ENCODE results near the gene OTC. TPM values are rescaled to one million over a fixed set of nuclear protein-coding genes. Genes with fewer than 3 reads are reported as not detected.

The OTC gene
- total RNA-seq, 1 donor from 2014 or later, result 2.7 TPM

DNA sequence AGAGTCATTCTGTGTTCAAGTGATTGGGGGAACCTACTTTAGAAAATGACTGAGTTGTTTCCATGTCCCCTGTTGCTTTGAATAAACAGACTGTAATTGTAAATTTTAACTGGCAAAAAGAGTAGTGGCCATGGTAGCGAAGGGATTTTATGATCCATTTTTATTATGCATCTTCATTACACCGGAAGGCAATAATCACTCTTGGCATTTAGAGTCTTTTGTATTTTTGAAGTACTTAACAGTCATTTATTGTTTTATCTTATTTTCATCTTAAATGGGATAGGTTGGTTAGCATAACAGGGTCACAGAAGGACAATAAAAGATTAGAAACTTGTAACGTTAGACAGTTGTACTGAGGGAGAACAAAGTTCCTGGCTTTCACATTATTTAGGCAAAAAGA lies 11.0 kb upstream of the OTC start:
- no peak for TF ChIP-seq POLR2AphosphoS5 (IDR thresholded peaks at IDR 0.05; ENCODE audit: insufficient read depth in 1 of 2, low read depth in 1 of 2)
- TF ChIP-seq POLR2A (IDR thresholded peaks at IDR 0.05), result no peak
- TF ChIP-seq CTCF (IDR thresholded peaks at IDR 0.05), result no peak
- no peak overlapping the region for H3K4me3 ChIP-seq
- H3K9me3 ChIP-seq, result no peaks in the 10 kb centered on the region
- no peak for DNase-seq (ENCODE audit: extremely low spot score in 2 of 2)
- H3K36me3 ChIP-seq, result no peaks in the 10 kb centered on the region
- H3K27me3 ChIP-seq, result no peaks in the 10 kb centered on the region
- H3K27ac ChIP-seq, result no peak overlapping the region
- H3K4me1 ChIP-seq, result no peaks in the 10 kb centered on the region
- intact Hi-C loops (cut with DNase I), result no loop called here

GRCh38 chrX:38342853-38343778 lies 9.3 kb upstream of the OTC start:
- Histone ChIP-seq H3K27me3 (no peaks in the 10 kb centered on the region), H3K4me1 (no peaks in the 10 kb centered on the region), H3K4me3 (no peak overlapping the region), H3K9me3 (no peaks in the 10 kb centered on the region), H3K27ac (no peak overlapping the region), H3K36me3 (no peaks in the 10 kb centered on the region)
- DNase-seq (ENCODE audit: extremely low spot score in 2 of 2), result no peak
- intact Hi-C loops (cut with DNase I), result no loop called here
- TF ChIP-seq POLR2A (IDR thresholded peaks at IDR 0.05), result no peak
- no peak for TF ChIP-seq CTCF (IDR thresholded peaks at IDR 0.05)
- no peak for TF ChIP-seq POLR2AphosphoS5 (IDR thresholded peaks at IDR 0.05; ENCODE audit: insufficient read depth in 1 of 2, low read depth in 1 of 2)

DNA sequence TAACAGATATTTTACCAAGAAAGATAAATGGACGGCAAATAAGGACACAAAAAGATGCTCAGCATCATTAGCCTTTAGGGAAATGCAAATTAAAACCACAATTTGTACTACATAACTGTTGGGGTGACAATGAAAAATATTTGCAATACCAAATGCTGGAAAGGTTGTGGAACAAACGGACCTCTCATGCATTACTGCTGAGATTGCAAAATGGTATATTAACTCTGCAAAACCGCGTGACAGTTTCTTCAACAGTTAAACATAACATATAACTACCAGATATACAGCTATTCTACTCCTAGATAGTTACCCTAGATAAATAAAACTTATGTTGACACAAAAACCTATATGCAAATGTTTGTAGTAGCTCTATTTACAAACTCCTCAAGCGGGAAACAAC lies 6.3 kb upstream of the OTC start:
- intact Hi-C loops (cut with DNase I), result no loop called here
- Histone ChIP-seq H3K27ac (no peak overlapping the region), H3K27me3 (no peaks in the 10 kb centered on the region), H3K36me3 (no peaks in the 10 kb centered on the region), H3K4me1 (no peaks in the 10 kb centered on the region), H3K4me3 (no peak overlapping the region), H3K9me3 (no peaks in the 10 kb centered on the region)
- TF ChIP-seq POLR2A (IDR thresholded peaks at IDR 0.05) (no peak), POLR2AphosphoS5 (IDR thresholded peaks at IDR 0.05; ENCODE audit: insufficient read depth in 1 of 2, low read depth in 1 of 2) (no peak), CTCF (IDR thresholded peaks at IDR 0.05) (no peak)
- DNase-seq (ENCODE audit: extremely low spot score in 2 of 2), result no peak

DNA sequence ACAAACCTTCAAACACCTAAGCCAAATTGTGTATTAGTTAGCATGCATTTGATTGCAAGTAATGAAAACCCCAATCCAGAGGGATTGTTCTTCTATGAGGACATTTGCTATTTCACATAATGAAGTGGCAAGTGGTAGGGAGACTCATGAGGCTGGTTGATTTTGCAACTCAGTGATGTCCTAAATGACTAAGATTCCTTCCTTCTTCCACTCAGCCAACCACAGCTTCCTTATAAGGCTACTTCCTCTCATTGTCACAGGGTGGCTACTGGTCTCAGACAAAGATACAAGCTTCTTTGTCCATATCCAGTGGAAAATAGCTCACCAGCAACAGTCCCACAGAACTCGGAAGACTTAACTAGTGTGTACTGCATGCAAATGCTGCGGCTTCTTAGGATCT lies 5.3 kb upstream of the OTC start:
- H3K27me3 ChIP-seq, result no peaks in the 10 kb centered on the region
- intact Hi-C loops (cut with DNase I), result no loop called here
- H3K4me1 ChIP-seq, result no peaks in the 10 kb centered on the region
- H3K36me3 ChIP-seq, result no peaks in the 10 kb centered on the region
- H3K9me3 ChIP-seq, result no peaks in the 10 kb centered on the region
- no peak for DNase-seq (ENCODE audit: extremely low spot score in 2 of 2)
- no peak overlapping the region for H3K4me3 ChIP-seq
- TF ChIP-seq CTCF (IDR thresholded peaks at IDR 0.05), result no peak
- no peak for TF ChIP-seq POLR2A (IDR thresholded peaks at IDR 0.05)
- TF ChIP-seq POLR2AphosphoS5 (IDR thresholded peaks at IDR 0.05; ENCODE audit: insufficient read depth in 1 of 2, low read depth in 1 of 2), result no peak
- H3K27ac ChIP-seq, result no peak overlapping the region

DNA sequence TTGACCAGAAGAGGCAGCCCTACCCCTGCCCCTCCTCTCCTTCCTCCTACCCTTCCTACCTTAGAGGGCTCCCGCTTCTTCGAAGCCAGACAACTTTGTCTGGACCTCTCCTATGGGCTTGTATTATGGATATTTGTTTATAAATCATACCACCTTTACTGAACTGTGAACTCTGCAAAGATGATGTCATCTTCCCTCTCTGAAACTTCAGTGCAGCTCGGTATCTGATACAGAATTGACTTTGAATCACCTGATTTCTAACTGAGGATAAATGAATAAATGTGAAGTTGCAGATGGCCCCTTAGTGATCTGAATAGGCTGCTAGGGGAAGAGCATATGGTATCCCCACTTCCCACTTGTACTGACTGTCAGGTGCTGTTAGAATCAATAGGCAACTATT lies 1.1 kb upstream of the OTC start:
- no peak for TF ChIP-seq POLR2A (IDR thresholded peaks at IDR 0.05)
- TF ChIP-seq POLR2AphosphoS5 (IDR thresholded peaks at IDR 0.05; ENCODE audit: insufficient read depth in 1 of 2, low read depth in 1 of 2), result no peak
- no peak for TF ChIP-seq CTCF (IDR thresholded peaks at IDR 0.05)
- intact Hi-C loops (cut with DNase I), result no loop called here
- no peak for DNase-seq (ENCODE audit: extremely low spot score in 2 of 2)
- H3K4me1 ChIP-seq, result no peaks in the 10 kb centered on the region
- H3K9me3 ChIP-seq, result no peaks in the 10 kb centered on the region
- no peaks in the 10 kb centered on the region for H3K36me3 ChIP-seq
- H3K27ac ChIP-seq, result no peak overlapping the region
- no peak overlapping the region for H3K4me3 ChIP-seq
- H3K27me3 ChIP-seq, result no peaks in the 10 kb centered on the region

All from vagina (tissue), 2 donors.